Measurements from ENCODE around the gene PYROXD2.

The PYROXD2 gene

GRCh38 chr10:98414932-98415730 lies at the start of gene PYROXD2:
Gene PYROXD2 (minus strand): TSS chr10:98415182. CDS start chr10:98415135, 47 bp downstream.
- peak within 1 kb of the TSS; percentile 37; the same call in 1 of the 2 replicates for H3K4me3 ChIP-seq (ENCODE audit: low read length)
- TF ChIP-seq ZNF274 (IDR thresholded peaks at IDR 0.05; ENCODE audit: low read depth, low read length): no peak

DNA sequence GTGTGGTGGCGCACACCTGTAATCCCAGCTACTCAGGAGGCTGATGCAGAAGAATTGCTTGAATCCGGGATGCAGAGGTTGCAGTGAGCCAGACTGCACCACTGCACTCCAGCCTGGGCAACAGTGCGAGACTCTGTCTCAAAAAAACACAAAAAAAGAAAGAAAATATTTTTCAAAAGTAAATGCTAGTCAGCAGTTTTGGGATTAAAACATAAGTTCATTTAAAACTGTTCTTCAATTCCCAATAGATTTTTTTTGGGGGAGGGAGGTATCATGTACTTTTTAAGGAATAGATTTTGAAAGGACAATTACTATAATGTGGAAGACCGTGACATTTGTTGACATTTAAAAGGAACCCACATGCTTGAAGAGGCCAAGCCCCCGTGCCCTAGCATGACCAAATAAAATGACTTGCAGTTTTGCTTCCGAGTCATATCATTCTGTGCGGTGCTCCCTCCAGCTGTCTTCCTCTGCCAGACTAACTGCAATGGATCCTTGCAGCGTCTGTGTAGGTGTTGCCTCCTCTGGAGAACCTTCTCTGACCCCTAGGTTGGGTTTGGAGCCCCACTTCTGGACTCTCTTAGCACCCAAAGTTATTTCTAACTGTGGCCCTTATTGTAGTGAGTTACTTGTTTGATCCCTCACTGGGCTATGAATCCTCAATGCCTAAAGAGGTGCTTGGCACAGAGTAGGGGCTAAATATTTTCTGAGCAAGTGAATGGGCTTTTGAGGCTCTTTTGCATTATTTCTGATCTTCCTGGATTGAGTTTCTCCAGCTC lies 49.2 kb upstream of the PYROXD2 start:
- no peak for TF ChIP-seq ZNF274 (IDR thresholded peaks at IDR 0.05; ENCODE audit: low read depth, low read length)
- H3K4me3 ChIP-seq (ENCODE audit: low read length): no peak overlapping the region

GRCh38 chr10:98463016-98463415 lies 48.0 kb upstream of the PYROXD2 start:
- no peak overlapping the region for H3K4me3 ChIP-seq (ENCODE audit: low read length)
- no peak for TF ChIP-seq ZNF274 (IDR thresholded peaks at IDR 0.05; ENCODE audit: low read depth, low read length)

- TF ChIP-seq ZNF274 (IDR thresholded peaks at IDR 0.05; ENCODE audit: low read depth, low read length): no peak
- no peak overlapping the region for H3K4me3 ChIP-seq (ENCODE audit: low read length)
Measured at GRCh38 chr10:98461500-98461842, 46.5 kb upstream of the PYROXD2 start.

DNA sequence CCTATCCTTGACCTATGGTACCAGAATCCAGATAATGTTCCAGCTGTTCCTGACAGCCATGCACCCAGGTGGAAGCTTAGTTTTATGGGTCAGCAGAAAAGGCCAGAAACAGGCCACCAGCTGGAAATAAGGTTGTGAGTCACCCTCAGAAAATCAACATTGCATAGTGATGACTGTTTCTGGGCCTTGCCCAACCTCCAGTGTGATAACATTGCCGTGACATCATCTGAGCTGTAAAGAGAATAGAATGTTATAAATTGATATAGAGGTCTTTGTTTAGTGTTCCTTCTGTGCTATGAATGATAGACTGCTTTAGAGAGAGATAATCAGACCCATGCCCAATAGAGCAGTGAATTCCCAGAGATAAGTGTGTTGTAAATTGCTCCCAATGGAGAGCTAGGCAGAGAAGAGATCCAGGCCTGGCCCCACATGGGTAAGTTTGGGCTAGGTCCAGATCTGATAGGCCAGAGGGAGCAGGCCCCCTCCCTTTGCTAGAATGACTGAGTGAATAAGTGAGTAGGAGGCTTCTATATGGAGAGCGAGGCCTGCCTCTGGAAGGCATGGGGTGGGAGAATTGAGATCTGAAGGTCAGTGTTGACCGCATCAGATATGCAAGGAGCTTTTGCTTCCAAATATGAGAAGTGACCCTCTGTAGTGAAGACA lies 46.0 kb upstream of the PYROXD2 start:
- no peak for TF ChIP-seq ZNF274 (IDR thresholded peaks at IDR 0.05; ENCODE audit: low read depth, low read length)
- no peak overlapping the region for H3K4me3 ChIP-seq (ENCODE audit: low read length)

- no peak for TF ChIP-seq ZNF274 (IDR thresholded peaks at IDR 0.05; ENCODE audit: low read depth, low read length)
- H3K4me3 ChIP-seq (ENCODE audit: low read length): no peak overlapping the region
Measured at GRCh38 chr10:98458809-98459784, 44.1 kb upstream of the PYROXD2 start.

GRCh38 chr10:98457721-98458120 lies 42.7 kb upstream of the PYROXD2 start:
- no peak overlapping the region for H3K4me3 ChIP-seq (ENCODE audit: low read length)

DNA sequence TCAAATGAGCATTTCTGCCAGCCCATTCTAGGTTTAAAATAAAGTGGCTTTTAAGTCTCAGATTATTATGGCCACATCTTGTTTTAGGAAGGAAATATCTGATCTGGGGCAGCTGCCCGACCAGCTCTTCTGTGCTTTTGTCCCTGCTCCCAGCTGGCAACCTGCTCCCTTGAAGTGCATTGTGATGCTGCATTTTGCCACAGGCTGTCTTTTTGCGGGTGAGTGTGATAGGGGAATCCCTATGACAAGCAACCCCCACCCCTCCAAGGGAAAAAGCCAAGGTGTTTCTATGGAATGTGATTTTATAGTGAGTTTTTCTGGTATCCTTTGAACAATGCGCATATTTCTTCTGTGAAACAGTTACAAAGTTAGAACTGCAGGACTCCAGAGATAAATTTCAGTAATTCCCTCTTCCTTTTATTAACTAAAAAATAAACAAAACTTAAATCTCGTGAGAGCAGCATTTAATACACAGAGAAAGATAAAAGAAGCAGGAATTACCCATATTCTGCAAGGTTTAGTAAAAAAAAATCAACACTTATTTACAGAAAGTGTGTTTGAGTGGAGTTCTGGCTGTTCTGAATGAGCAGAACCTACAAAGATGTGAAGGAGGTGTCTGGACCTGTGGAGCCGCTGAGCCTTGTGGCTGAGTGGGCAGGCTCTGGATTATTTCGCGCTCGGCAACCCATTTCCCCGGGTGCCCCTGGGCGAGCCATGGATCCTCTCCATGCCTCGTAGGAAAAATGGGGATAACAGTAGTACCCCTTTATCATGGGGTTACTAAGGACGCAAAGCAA lies 41.9 kb upstream of the PYROXD2 start:
- TF ChIP-seq ZNF274 (IDR thresholded peaks at IDR 0.05; ENCODE audit: low read depth, low read length): no peak
- H3K4me3 ChIP-seq (ENCODE audit: low read length): no peak overlapping the region

More at GRCh38 chr10:98457721-98458120, 42.7 kb upstream of the PYROXD2 start:
- no peak for TF ChIP-seq ZNF274 (IDR thresholded peaks at IDR 0.05; ENCODE audit: low read depth, low read length)

DNA sequence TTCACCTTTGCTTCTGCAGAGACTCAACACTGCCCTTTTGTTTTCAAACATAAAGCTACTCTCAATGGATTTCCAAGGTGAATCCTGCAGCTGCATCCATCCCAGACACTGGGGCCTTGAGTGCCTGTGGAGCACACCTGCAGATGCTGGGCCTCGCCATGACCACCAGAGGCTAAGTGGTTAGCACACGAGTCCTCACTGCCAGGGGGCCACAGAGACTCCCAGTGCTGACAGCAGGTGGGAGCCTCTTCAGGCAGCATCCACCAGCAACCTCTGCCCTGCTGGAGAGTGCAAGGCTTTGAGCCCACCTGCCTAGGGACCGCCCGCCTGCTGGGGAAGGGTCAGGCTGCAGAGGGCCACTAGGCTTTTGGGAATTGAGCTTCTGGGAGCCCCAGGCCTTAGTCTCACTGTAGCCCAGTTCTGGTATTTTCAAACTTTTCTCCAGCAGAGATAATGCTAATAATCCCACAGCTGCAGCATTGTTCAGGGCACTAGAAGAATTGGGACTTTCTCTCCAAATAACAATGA lies 41.1 kb upstream of the PYROXD2 start:
- no peak for TF ChIP-seq ZNF274 (IDR thresholded peaks at IDR 0.05; ENCODE audit: low read depth, low read length)
- H3K4me3 ChIP-seq (ENCODE audit: low read length): no peak overlapping the region

DNA sequence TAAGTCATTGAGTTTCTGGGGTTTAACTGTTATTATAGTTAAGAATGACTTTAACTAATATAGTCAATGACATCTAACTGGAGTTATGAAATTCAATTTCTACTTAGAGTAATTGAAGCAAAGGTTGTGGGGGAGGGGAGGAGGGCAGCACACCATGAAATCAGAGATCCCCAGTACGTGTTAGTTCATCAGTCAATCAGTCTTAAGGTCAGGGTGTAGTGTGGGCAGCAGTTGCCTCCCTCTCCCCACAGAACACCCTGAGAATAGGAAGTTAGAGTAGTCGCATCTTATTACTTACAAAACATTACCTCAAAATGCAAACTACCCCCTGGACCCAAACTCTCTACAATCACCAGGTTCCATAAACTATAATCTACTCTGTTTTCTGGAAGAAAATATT lies 38.7 kb upstream of the PYROXD2 start:
- no peak for TF ChIP-seq ZNF274 (IDR thresholded peaks at IDR 0.05; ENCODE audit: low read depth, low read length)
- no peak overlapping the region for H3K4me3 ChIP-seq (ENCODE audit: low read length)

- TF ChIP-seq ZNF274 (IDR thresholded peaks at IDR 0.05; ENCODE audit: low read depth, low read length): no peak
- no peak overlapping the region for H3K4me3 ChIP-seq (ENCODE audit: low read length)
Measured at GRCh38 chr10:98450618-98451017, 35.6 kb upstream of the PYROXD2 start.

DNA sequence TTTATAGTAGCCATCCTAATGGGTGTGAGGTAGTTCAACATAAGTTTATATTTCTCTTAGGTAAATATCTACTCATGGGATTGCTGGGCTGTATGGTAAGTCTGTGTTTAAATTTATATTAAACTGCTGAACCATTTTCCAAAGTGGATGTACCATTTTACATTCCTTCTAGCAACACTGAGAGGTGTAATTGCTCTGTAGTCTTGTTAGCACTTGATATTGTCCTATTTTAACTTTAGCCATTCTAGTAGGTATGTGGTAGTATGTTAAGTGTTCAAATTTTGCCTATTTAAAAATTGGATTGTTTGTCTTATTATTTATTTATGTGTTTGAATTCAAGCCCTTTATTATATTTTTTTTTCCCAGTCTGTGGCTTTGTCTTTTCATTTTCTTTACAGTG lies 34.3 kb upstream of the PYROXD2 start:
- no peak overlapping the region for H3K4me3 ChIP-seq (ENCODE audit: low read length)
- no peak for TF ChIP-seq ZNF274 (IDR thresholded peaks at IDR 0.05; ENCODE audit: low read depth, low read length)

Data from GM08714 (cell line).